SU-DHL-6 (cell line): ENCODE results near the gene ERP29.
"Not testable (repeated sequence)": the region's sequence is repeated elsewhere in the genome, so short reads cannot be mapped to it uniquely, and the experiment has no call there.

Experiments used
- H2AFZ ChIP-seq: fragments of 200-600 bp; sonication (generic); 2 replicates; pipeline ENCODE4 v1.6.1; 2014; ENCODE audit warnings: low read depth, mild to moderate bottlenecking, moderate library complexity, mixed read lengths, antibody characterized with exemption, low read length; ENCODE audit not compliant: severe bottlenecking
- H3F3A ChIP-seq: fragments of 200-600 bp; shearing (Covaris generic); 2 replicates; pipeline ENCODE4 v1.6.0; 2016; ENCODE audit warnings: antibody characterized with exemption, mild to moderate bottlenecking; ENCODE audit not compliant: insufficient read depth
- H3K27ac ChIP-seq: fragments of 200-600 bp; sonication (generic); 2 replicates; pipeline ENCODE4 v1.5.1; 2016; ENCODE audit warnings: low read depth, mild to moderate bottlenecking, low read length, moderate library complexity, mixed read lengths
- H3K27me3 ChIP-seq: fragments of 200-600 bp; sonication (generic), shearing (Covaris generic); 2 replicates; pipeline ENCODE4 v1.6.0; 2014; ENCODE audit warnings: mild to moderate bottlenecking, low read length
- H3K36me3 ChIP-seq: fragments of 200-600 bp; sonication (generic); 2 replicates; pipeline ENCODE4 v1.6.1; 2014; ENCODE audit warnings: mild to moderate bottlenecking, low read length, mixed read lengths
- H3K4me2 ChIP-seq: fragments of 300-600, 200-600 bp; shearing (Covaris generic), sonication (generic); 2 replicates; pipeline ENCODE4 v1.6.0; 2014; ENCODE audit warnings: low read length, low read depth, mild to moderate bottlenecking; ENCODE audit not compliant: poor library complexity, severe bottlenecking
- H3K4me3 ChIP-seq: fragments of 200-600 bp; sonication (generic); 2 replicates; pipeline ENCODE4 v1.5.1; 2014; ENCODE audit warnings: antibody characterized with exemption, low read length, mild to moderate bottlenecking, mixed read lengths; ENCODE audit not compliant: insufficient read depth, poor library complexity, severe bottlenecking
- H3K79me2 ChIP-seq: fragments of 200-600 bp; sonication (generic); 2 replicates; pipeline ENCODE4 v1.6.1; 2014; ENCODE audit warnings: mild to moderate bottlenecking, low read length, moderate library complexity; ENCODE audit not compliant: insufficient read depth
- H3K9ac ChIP-seq: fragments of 200-600 bp; sonication (generic); 2 replicates; pipeline ENCODE4 v1.7.0; 2014; ENCODE audit warnings: mild to moderate bottlenecking, low read length
- H3K9me2 ChIP-seq: fragments of 200-600 bp; sonication (generic); replicated peaks from 2 replicates; pipeline ENCODE4 v1.6.1; 2014; ENCODE audit warnings: low read length; ENCODE audit not compliant: insufficient read depth
- H3K9me3 ChIP-seq: fragments of 200-600 bp; sonication (generic); 2 replicates; pipeline ENCODE4 v1.6.1; 2014; ENCODE audit warnings: low read length, mixed read lengths; ENCODE audit not compliant: insufficient read depth
- H4K20me1 ChIP-seq: fragments of 200-600 bp; sonication (generic); 2 replicates; pipeline ENCODE4 v1.6.1; 2014; ENCODE audit warnings: low read depth, mild to moderate bottlenecking, antibody characterized with exemption, low read length, moderate library complexity, mixed read lengths
- EZH2phosphoT487 ChIP-seq: fragments of 200-600 bp; sonication (generic), shearing (Covaris generic); conservative IDR thresholded peaks from 2 replicates; pipeline ENCODE4 v1.6.1; 2018; ENCODE audit warnings: mild to moderate bottlenecking, antibody characterized with exemption, low read length, moderate library complexity, mixed read lengths
- TF ChIP-seq, protein P1 (sequence below): fragments of 200-600 bp; sonication (generic); IDR thresholded peaks from one replicate; pipeline ENCODE4 v1.5.1; 2017; ENCODE audit warnings: antibody characterized with exemption, mild to moderate bottlenecking, low read length, moderate library complexity; ENCODE audit not compliant: insufficient read depth, poor library complexity, severe bottlenecking

Gene ERP29

DNA sequence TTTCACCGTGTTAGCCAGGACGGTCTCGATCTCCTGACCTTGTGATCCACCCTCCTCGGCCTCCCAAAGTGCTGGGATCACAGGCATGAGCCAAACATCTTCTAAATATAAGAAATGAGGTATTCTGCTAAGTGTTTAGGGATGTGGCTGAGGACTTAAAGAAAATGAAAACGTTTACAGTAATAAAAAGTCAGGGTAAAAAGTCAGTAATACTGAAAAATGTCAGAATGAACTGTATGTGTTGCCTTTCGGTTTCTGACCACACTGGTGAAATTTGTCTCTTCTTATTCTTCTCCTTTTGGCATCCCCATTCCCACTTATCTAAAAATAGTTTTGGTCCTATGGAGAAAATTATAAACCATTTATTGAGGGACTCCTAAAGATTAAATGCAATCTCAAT lies 20.8 kb upstream of the ERP29 start:
- Histone ChIP-seq H3K9me3 (no peaks in the 10 kb centered on the region), H3K9me2 (no peaks in the 10 kb centered on the region), H4K20me1 (peaks cover 10% of the 10 kb centered on the region), H3F3A (0 out of 2 replicates have a peak, but pooled peaks cover 9% of the 10 kb centered on the region), H3K27me3 (no peaks in the 10 kb centered on the region), H3K79me2 (no peaks in the 10 kb centered on the region), H3K9ac (no peak overlapping the region), H3K27ac (no peak overlapping the region), H3K4me3 (no peak overlapping the region), H3K4me2 (no peak overlapping the region), H3K36me3 (peaks cover 16% of the 10 kb centered on the region; the same call in 1 of the 2 replicates), H2AFZ (no peak overlapping the region)
- TF ChIP-seq, protein P1, sequence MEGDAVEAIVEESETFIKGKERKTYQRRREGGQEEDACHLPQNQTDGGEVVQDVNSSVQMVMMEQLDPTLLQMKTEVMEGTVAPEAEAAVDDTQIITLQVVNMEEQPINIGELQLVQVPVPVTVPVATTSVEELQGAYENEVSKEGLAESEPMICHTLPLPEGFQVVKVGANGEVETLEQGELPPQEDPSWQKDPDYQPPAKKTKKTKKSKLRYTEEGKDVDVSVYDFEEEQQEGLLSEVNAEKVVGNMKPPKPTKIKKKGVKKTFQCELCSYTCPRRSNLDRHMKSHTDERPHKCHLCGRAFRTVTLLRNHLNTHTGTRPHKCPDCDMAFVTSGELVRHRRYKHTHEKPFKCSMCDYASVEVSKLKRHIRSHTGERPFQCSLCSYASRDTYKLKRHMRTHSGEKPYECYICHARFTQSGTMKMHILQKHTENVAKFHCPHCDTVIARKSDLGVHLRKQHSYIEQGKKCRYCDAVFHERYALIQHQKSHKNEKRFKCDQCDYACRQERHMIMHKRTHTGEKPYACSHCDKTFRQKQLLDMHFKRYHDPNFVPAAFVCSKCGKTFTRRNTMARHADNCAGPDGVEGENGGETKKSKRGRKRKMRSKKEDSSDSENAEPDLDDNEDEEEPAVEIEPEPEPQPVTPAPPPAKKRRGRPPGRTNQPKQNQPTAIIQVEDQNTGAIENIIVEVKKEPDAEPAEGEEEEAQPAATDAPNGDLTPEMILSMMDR: no peak
- no peak for TF ChIP-seq EZH2phosphoT487

DNA sequence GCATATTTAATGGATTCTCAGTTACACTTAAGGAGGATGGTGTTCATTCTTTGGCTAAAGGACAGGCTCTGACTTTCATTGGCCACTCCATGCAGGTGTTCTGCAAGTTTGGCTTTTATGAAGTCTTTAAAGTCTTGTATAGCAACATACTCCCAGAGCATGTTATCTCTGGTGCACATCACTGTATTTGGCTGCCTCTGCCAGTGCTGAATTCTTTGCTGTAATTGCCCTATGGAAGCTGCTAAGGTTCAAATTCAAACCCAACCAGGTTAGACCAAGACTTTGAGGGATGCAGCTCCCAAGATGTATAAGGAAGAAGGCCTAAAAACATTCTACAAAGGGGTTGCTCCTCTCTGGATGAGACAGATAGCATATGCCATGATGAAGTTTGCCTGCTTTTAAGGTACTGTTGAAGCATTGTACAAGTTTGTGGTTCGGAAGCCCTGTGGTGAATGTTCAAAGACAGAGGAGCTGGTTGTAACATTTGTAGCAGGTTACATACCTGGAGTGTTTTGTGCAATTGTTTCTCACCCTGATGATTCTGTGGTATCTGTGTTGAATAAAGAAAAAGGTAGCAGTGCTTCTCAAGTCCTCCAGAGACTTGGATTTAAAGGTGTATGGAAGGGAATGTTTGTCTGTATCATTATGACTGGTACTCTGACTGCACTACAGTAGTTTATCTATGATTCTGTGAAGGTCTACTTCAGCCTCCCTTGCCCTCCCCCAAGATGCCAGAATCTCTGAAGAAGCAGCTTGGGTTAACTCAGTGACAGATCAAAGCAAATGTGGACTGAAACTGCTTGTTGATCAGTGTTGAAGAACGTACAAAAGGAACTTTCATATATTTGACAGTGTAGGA lies 19.7 kb upstream of the ERP29 start:
- Histone ChIP-seq H3K4me2 (peak overlapping the region; percentile 48), H3K27ac (no peak overlapping the region), H2AFZ (no peak overlapping the region), H3K27me3 (no peaks in the 10 kb centered on the region), H3K79me2 (no peaks in the 10 kb centered on the region), H3F3A (0 out of 2 replicates have a peak, but pooled peaks cover 9% of the 10 kb centered on the region), H3K36me3 (peaks cover 14% of the 10 kb centered on the region; the same call in 1 of the 2 replicates), H3K9me2 (no peaks in the 10 kb centered on the region), H4K20me1 (peaks cover 10% of the 10 kb centered on the region), H3K9ac (no peak overlapping the region), H3K4me3 (no peak overlapping the region), H3K9me3 (no peaks in the 10 kb centered on the region)
- no peak for TF ChIP-seq EZH2phosphoT487
- TF ChIP-seq, protein P1: no peak

DNA sequence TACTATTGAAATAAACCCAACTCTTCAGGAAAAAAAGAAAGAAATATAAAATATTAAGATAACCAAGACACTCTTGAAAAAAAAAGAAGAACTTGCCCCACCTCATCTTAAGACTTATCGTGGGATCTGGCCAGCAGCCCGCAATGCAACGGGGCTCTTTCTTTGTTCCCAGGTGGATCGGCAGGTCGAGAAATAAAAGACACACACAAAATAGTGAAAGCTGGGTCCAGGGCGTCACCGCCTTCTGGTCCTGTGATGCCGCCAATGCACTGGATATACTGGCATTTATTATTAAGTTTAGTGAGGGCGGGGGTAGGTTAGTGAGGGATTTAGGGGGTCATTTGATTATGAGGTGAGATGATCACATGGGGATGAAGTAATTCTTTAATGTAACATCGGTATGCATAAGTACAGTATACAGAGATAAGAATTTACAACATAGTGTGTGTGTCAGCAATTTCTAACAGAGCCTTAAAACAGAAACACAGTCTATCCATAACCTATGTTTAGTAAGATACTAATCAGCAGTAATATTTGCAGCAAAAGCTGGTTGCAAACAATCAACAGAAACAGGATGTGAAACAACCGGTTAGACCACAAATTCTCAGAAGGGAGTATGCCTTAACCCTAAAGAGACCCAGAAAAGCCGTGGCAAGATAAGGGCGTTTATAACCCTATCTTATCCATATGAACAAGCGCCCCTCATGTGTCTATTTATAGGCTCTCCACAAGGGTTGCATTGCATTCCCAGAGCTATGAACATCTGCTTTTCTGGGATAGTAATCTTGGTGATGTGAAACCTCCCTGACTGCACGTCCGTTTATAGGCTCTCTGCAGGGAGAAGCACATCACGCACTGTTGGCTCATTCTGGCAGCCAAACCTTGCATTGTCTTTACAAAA lies 18.8 kb upstream of the ERP29 start:
- not testable (repeated sequence) for H2AFZ ChIP-seq, H3K4me3 ChIP-seq, H3K27me3 ChIP-seq, H3K9ac ChIP-seq, H3K9me3 ChIP-seq, H3F3A ChIP-seq, H3K79me2 ChIP-seq, H3K27ac ChIP-seq, H3K9me2 ChIP-seq
- Histone ChIP-seq H4K20me1 (peaks cover 10% of the 10 kb centered on the region), H3K36me3 (peaks cover 14% of the 10 kb centered on the region; the same call in 1 of the 2 replicates), H3K4me2 (peak overlapping the region; percentile 48)
